ENCODE data around the gene HDAC11. TPM values are rescaled to one million over a fixed set of nuclear protein-coding genes. Genes with fewer than 3 reads are reported as not detected.
"Not testable (repeated sequence)": the region's sequence is repeated elsewhere in the genome, so short reads cannot be mapped to it uniquely, and the experiment has no call there.

Gene HDAC11
- total RNA-seq, 2 donors from 2014 or later, result 3.7 TPM

DNA sequence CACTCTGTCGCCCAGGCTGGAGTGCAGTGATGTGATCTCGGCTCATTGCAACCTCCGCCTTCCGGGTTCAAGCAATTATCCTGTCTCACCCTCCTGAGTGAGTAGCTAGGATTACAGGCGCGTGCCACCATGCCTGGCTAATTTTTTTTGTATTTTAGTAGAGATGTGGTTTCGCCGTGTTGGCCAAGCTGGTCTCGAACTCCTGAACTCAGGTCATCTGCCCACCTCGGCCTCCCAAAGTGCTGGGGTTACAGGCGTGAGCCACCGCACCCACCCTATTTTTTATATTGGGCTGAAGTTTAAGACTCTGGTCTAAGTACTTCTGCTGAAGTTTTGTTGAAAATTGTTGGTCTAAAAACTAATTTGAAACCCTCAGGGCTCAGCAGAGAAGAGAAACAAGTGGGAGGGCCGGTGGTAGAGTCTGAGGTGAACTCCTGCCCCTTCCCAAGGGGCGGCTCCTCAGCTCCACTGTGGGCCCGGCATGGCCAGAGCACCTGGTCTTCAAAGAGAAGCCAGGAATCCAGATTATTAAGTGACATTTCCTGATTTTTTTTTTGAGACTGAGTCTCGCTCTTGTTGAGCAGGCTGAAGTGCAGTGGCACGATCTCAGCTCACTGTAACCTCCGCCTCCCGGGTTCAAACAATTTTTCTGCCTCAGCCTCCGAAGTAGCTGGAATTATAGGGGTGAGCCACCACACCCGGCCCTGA, 4.0 kb downstream of the HDAC11 start:
- Mint-ChIP-seq H3K9me3 (no peaks in the 10 kb centered on the region), H3K36me3 (no peaks in the 10 kb centered on the region), H3K27ac (no peak overlapping the region)
- ATAC-seq (no peak), DNase-seq (ENCODE audit: low spot score in 2 of 2) (no peak)

DNA sequence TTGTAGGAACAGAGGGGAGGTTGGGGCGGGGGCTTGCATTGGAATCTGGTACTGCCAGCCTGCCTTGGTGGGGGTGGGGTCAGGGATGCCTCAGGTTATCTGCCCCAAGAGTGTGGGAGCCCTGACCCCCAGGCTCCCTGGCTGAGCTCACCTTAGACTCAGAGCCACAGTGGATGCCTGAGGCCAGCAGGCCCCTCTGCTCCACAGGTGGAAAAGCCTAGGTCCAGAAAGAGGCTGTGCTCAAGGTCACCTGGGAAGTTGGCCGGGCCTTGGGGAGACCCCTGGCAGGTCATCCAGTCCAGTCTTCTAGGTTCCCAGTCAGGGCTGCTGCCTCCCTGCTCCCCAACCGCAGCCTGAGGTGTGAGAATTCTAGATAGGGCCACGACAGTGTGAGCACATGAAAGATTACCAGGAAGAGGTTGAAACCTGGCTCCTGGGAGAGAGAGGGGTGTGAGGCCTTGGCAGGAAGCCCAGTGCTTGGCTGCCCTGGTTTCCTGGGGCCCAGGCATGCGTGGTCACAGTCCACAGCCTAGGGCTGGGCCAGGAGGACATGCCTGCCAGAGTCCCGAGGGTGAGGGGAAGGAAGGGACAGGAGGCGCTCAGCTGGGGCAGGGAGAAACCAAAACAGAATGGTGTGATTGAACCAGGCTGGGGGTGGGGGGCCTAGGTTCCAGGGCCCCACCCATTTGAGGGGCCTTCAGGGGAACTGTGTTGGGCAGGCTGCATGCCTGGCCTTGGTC, 4.9 kb downstream of the HDAC11 start:
- ATAC-seq (peak in 1 of 2 donors; percentile 12), DNase-seq (ENCODE audit: low spot score in 2 of 2) (no peak)
- Mint-ChIP-seq H3K36me3 (no peaks in the 10 kb centered on the region), H3K27ac (peak overlapping the region; percentile 26 to 65), H3K9me3 (no peaks in the 10 kb centered on the region)

DNA sequence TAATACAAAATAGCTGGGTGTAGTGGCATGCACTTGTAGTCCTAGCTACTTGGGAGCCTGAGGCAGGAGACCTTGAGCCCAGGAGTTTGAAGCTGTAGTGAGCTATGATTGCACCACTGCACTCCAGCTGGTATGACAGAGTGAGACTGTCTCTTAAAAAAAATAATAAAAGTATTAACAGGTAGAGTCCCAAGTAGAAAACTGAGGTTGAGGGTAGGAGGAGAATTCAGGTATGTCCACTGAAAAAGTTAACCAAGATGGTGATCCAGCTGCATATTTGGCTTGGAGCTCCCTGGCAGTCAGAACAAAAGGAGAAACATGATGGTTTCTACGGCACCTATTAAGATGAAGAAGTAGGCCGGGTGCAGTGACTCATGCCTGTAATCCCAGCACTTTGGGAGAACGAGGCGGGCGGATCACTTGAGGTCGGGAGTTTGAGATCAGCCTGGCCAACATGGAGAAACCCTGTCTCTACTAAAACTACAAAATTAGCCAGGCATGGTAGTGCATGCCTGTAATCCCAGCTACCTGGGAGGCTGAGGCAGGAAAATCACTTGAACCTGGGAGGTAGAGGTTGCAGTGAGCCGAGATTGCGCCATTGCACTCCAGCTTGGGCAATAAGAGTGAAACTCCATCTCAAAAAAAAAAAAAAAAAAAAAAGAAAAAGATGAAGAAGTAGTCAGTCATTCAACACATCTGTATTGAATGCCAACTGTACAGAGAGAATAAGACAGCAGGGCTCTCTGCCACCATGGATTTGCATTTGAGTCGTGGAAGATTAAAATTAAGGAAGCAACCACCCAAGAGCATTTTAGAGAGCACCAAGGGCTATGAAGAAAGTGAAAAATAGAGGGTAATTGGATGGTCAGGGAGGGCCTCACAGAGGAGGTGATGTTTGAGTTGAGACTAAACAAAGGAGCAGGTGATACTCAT, 5.8 kb downstream of the HDAC11 start:
- ATAC-seq; DNase-seq (ENCODE audit: low spot score in 2 of 2); H3K36me3 Mint-ChIP-seq; H3K9me3 Mint-ChIP-seq: not testable (repeated sequence)
- H3K27ac Mint-ChIP-seq, result peak overlapping the region in 1 of 2 donors; percentile 26

DNA sequence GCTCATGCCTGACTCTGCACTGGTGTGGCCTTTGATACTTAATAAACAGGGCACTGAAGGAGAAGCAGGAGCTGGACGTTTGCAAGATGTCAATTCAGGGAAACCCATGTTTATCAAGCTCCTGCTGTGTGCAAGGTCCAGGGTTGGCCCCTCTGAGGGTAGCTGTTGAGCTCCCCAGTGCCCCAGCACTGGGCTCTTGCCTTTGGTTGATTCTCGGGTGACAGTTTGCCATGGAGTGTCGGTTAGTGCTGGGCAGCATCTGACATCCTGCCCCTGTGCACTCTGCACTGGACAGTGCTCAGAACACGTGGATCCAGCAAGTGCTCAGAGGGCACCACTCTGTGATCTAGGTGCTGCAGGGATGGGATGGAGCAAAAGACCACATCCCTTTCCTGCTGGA, 7.3 kb downstream of the HDAC11 start:
- DNase-seq (ENCODE audit: low spot score in 2 of 2) (no peak), ATAC-seq (no peak)
- no peaks in the 10 kb centered on the region for H3K9me3 Mint-ChIP-seq
- peak overlapping the region in 1 of 2 donors; percentile 3 for H3K27ac Mint-ChIP-seq
- no peaks in the 10 kb centered on the region for H3K36me3 Mint-ChIP-seq

DNA sequence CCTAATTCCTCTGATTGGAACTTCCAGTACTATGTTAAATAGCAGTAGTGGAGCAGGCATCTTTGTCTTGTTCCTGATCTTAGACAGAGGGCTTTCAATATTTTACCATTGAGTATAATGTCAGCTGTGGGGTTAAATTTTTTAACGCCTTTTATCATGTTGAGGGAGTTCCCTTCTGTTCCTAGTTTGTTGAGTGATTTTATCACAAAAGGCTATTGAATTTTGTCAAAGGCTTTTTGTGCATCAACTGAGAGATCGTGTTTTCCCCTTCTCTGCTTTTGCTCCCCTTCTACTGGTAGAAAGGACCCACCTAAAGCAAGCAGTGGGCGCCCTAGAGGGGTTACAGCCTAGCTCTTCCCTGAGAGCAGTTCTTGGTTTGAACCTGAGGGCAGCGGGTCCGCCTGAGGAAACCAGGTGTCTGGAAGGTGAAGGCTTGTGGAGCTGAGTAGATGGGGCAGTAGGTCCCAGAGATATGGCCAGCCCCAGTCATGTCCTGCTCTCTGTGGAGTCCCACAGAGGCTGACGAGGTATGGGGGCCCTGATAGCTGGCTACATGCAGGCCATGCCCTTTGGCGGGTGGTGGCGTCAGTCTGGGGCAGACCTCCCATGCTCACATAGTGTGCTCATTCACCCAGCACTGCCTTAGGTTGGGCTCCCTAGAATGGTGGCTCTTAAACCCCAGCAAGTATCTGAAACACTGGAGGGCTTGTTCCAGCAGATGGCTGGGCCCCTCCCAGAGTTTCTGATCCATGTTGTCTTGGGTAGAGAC, 11.3 kb downstream of the HDAC11 start:
- Mint-ChIP-seq H3K9me3 (no peaks in the 10 kb centered on the region), H3K36me3 (no peaks in the 10 kb centered on the region), H3K27ac (no peak overlapping the region)
- ATAC-seq, result no peak
- DNase-seq (ENCODE audit: low spot score in 2 of 2), result no peak

DNA sequence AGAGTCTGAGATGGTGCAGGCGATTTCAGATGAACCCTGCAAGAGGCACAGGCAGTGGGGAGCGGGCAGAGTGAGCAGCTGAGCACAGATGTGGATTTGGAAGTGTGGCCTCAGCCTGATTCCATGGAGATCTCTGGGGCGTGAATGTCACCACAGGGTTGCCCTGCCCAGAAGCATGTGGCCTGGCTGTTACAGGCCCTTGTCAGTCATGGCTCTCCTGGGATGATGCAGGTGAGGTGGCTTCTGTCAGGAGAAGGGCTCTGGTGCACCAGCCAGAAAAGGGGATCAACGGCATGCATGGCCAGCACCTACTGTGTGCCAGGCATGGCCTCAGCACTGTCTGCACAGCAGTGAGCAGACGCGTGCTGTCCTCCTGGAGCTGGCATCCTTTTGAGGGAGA, 11.9 kb downstream of the HDAC11 start:
- ATAC-seq (no peak), DNase-seq (ENCODE audit: low spot score in 2 of 2) (no peak)
- Mint-ChIP-seq H3K9me3 (no peaks in the 10 kb centered on the region), H3K27ac (no peak overlapping the region), H3K36me3 (no peaks in the 10 kb centered on the region)

DNA sequence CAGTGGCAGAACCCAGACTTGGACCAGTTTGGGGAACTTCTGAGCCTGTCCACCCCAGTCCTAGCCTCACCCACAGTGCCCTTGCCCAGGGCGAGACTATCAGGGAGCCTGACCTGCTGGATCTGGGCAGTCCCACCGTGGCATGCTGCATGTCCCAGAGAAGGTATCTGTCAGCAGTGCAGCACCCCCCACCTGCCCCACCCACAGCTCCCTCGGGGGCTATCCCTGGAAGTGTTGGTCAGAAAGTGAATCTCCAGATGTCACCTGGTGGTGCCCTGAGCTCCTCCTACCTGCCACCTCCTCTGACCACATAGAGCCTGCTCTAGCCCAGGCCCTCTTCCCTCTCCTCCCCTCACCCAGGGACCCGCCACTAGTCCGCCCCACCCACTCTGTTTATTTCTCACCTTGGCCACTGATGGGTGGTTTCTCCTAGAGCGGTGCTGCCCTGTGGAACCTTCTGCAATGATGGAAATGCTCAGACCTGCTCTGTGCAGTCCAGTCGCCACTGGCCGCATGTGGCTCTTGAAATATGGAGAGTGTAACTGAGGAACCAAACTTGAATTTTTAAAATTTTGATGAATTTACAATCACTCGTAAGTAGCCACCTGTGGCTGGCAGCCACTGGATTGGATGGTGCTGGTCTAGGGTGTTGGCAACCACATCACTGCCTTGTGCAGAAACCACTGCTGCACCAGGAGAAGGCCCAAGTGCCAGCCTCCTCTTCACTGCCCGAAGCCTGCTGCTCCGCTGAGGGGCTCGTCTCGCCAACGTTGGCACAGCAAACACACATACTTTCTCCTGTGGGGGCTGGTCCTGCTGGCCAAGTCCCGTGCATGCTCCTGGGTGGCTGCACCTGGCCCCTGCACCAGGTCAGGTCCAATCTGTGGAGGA, 13.1 kb downstream of the HDAC11 start:
- ATAC-seq, result no peak
- H3K27ac Mint-ChIP-seq, result no peak overlapping the region
- H3K36me3 Mint-ChIP-seq, result no peaks in the 10 kb centered on the region
- no peak for DNase-seq (ENCODE audit: low spot score in 2 of 2)
- H3K9me3 Mint-ChIP-seq, result no peaks in the 10 kb centered on the region

DNA sequence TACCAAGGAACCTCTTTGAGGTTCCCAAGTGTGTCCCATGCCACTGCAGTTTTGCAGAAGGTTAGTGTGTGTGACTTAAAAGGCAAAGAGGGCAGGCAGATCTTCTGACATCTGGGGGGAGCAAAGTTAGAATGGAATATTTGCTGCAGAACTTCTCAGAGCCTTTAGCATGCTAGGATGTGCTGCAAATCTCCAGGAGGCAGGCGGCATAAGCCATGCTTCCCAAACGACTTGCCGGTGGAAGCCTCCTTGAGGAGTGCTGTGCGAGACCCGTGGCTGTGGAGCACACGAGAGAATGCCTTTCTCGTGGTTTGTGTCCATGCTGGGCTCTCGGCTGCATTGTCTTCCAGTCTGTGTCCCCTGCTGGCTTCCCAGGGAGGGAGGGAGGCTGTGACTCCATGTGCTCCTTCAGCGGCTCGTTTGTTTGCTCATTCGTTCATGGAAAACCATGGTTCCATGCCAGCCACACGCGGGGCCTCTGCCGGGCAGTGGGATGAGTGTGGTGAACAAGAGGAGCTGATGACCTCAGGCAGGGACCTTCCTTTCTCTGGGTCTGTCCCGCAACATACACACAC, 13.8 kb downstream of the HDAC11 start:
- no peak overlapping the region for H3K27ac Mint-ChIP-seq
- H3K36me3 Mint-ChIP-seq, result no peaks in the 10 kb centered on the region
- no peaks in the 10 kb centered on the region for H3K9me3 Mint-ChIP-seq
- ATAC-seq, result no peak
- DNase-seq (ENCODE audit: low spot score in 2 of 2), result no peak

DNA sequence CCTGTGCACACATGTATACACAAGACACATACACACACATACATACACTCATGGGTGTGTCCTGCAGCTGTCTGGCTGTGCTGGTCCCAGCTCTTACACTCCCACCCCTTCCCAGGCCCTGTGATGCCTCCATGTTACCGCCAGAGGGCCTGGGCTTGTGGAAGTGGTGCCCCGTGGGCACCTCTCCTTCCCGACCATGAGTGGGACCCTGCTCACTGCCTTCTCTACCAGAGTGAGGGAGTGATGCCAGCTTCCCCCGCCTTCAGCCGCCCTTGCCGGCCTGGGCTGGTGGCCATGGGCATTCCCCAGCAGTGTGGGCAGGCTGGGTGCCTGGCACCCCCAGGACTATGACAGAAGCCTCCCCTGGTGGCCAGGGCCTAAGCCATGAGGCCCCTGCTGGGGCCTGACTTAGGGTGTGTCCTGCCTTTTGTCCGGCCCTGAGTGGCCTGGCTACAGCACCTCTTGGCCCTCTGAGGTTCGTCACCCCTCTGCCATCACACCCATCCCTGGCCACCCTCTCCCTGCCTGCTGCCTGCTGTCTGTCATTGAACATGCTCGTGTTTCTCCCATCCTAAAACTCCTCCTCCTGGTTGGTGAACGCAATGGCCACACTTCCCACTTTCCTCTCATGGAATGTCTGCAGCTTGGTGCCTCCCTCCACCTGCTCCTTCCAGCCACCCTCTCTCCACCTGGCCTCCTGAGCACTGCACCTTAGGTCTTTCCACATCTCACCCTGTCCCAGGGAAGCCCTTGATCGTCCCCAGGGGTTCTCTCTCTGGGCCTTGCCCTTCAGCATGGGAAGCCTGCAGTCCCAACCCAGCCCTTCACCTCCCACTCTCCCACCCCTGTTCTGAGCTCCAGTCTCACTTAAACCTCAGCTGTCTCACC, 14.6 kb downstream of the HDAC11 start:
- peak in 1 of 2 donors; percentile 14 for ATAC-seq
- H3K27ac Mint-ChIP-seq, result no peak overlapping the region
- no peaks in the 10 kb centered on the region for H3K36me3 Mint-ChIP-seq
- DNase-seq (ENCODE audit: low spot score in 2 of 2), result no peak
- H3K9me3 Mint-ChIP-seq, result no peaks in the 10 kb centered on the region

DNA sequence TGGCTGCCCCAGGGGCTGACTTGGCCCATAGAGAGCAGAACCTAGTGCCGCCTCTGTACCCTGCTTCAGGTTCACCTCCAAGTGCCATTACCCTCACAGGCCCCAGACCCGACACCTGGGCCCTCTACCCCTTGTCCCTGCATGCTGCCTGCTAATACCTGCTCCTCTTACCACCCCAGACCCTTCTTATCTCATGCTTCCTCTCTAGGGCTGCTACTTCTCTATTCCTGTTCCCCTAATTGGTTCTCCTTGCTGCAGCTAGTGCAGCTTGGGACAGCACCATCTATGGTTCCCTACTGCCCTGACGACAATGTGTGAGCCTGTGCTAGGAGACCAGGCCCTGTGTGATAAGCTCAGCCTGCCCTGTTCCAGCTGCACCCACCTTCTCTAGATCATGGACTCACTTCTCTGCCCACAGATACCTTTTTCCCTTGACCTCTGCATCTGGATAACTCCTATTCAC, 15.3 kb downstream of the HDAC11 start:
- no peak for DNase-seq (ENCODE audit: low spot score in 2 of 2)
- no peaks in the 10 kb centered on the region for H3K9me3 Mint-ChIP-seq
- H3K27ac Mint-ChIP-seq, result no peak overlapping the region
- H3K36me3 Mint-ChIP-seq, result no peaks in the 10 kb centered on the region
- ATAC-seq, result no peak

DNA sequence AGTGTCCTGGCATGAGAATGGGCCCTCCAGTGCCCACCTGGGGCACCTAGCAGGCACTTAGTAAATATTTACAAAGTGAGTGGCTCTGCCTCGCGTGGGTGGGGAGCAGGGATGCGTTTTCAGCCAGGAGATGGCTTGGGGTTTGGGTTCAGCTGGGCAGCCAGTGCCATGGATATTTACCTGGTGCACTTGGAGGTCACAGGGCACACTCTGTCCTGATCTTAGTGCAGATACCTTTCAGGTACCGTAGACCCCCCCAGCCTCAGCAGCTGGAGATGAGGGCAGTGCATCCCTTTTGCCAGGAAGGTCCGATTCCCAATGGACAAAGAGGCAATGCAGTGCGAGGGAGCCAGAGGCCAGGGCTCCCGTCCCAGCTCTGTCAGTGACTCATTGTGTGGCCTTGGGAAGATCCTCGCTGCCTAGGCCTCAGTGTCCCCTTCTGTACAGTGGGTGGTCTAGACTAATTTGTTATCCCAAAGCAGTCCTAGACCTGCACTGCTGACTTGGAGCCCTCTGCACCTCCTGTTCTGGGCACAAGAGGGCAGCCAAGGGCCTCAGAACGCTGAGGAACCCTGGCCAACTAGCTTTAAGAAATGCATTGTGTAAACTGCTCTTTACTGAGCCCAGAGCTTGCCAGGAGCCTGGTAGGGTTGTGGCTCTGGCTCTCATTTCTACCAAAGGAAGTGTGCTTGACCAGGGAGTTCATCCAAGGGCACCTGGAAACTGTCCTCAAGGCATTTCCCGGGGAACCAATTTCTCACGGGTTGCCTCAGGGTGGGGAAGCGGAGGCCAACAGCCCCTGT, 16.0 kb downstream of the HDAC11 start:
- ATAC-seq (peak; percentile 83 to 85), DNase-seq (ENCODE audit: low spot score in 2 of 2) (peak; percentile 63 to 77)
- no peaks in the 10 kb centered on the region for H3K36me3 Mint-ChIP-seq
- no peak overlapping the region for H3K27ac Mint-ChIP-seq
- no peaks in the 10 kb centered on the region for H3K9me3 Mint-ChIP-seq

DNA sequence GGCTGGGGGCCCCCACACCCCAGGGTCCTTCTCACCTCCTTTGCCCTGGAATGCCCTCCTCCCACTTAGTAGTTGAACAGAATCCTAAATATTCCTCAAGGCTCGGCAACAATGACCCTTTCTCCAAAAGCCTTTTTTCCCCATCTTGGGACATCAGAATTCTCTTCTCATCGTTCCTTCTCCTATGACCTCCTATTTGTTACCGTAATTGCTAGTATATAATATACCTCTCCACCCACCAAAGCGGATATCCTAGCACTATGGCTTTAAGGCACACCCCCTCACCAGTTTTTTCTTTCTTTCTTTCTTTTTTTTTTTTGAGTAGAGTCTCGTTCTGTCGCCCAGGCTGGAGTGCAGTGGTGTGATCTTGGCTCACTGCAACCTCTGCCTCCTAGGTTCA, 16.8 kb downstream of the HDAC11 start:
- ATAC-seq (no peak), DNase-seq (ENCODE audit: low spot score in 2 of 2) (no peak)
- Mint-ChIP-seq H3K27ac (no peak overlapping the region), H3K36me3 (no peaks in the 10 kb centered on the region), H3K9me3 (no peaks in the 10 kb centered on the region)

DNA sequence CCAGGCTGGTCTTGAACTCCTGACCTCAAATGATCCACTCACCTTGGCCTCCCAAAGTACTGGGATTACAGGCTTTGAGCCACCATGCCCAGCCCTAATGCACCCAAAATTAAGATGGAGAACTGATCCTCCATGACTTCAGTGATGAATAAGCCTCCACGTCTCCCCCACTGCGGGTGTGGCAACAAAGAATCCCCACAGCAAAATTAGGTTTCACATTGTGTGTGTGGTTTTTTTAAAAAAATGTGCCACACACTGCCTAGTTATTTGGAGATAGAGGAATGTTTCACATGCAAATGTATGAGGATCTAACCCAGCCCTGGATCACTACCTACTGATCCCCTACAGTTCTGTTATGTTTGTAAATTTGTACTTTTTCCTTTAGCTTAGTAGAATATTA, 17.3 kb downstream of the HDAC11 start:
- Mint-ChIP-seq H3K9me3 (no peaks in the 10 kb centered on the region), H3K27ac (no peak overlapping the region)
- ATAC-seq, result no peak

More for the DNA sequence above, 17.3 kb downstream of the HDAC11 start:
- DNase-seq (ENCODE audit: low spot score in 2 of 2), result no peak
- no peaks in the 10 kb centered on the region for H3K36me3 Mint-ChIP-seq
